Measurements from ENCODE around the gene SMARCAL1. TPM values are rescaled to one million over a fixed set of nuclear protein-coding genes. Genes with fewer than 3 reads are reported as not detected.

Gene SMARCAL1
- total and polyA plus RNA-seq, 9 of the 15 experiments (the other 6 are each of a cell fraction or from before 2014, with no cell fraction given) = 8.2 to 27.9 (median 12.4) TPM

DNA sequence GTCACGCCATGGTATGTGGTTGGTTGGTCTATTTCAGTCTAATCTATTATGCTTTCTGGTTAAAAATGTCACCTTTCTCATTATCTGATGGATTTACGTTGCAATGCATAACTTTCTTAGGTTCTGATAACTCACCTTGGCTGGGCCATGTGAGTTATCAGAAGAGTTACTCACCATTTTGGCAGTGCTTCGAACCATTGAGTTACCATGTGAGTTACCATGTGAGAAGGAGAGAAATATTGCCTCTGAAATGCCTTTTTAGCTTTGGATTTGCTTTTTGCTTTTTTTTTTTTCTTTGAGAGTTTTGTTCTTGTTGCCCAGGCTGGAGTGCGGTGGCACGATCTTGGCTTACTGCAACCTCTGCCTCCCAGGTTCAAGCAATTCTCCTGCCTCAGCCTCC is 1.6 kb downstream of the SMARCAL1 start:
- Histone ChIP-seq H3K79me2 (ENCODE audit: control insufficient read depth, insufficient read depth, low read length) (peaks cover 37% of the 10 kb centered on the region), H3K9me3 (replicated peaks; ENCODE audit: control insufficient read depth, insufficient read depth, low read depth, low read length) (no peaks in the 10 kb centered on the region), H3K4me2 (ENCODE audit: insufficient read depth, low read length) (peak overlapping the region; percentile 64), H3K9me1 (ENCODE audit: control insufficient read depth, insufficient read depth, low read length) (no peaks in the 10 kb centered on the region), H4K20me1 (replicated peaks; ENCODE audit: control insufficient read depth, insufficient read depth, low read length) (no peaks in the 10 kb centered on the region), H3K27me3 (ENCODE audit: control insufficient read depth in 2 of 2, insufficient read depth in 2 of 2, low read length in 2 of 2) (no peaks in the 10 kb centered on the region), H3K4me3 (peak overlapping the region; percentile 85; the same call in 1 of the 2 replicates), H3K4me1 (replicated peaks in 1 of 2; ENCODE audit: control insufficient read depth in 2 of 2, insufficient read depth in 2 of 2, low read length in 2 of 2) (peaks cover 19 to 26% of the 10 kb centered on the region in 2 experiments), H3K27ac (ENCODE audit: extremely low read depth, low read depth, low read length) (peak overlapping the region; percentile 96; the same call in 2 of the 3 replicates), H3K9ac (ENCODE audit: insufficient read depth in 1 of 2, low read depth in 2 of 2, low read length in 2 of 2) (peak overlapping the region in 1 of 2 experiments; percentile 89; a peak in 1 of 4 replicates), H2AFZ (ENCODE audit: low read depth, low read length) (no peak overlapping the region), H3K36me3 (ENCODE audit: control insufficient read depth, insufficient read depth, low read length) (peaks cover 30% of the 10 kb centered on the region)
- intact Hi-C loops (cut with micrococcal nuclease) (no loop called here), in situ Hi-C loops (cut with MboI) (no loop called here)
- DNase-seq (ENCODE audit: extremely low read depth in 1 of 4, low spot score in 3 of 4) (peak in 1 of 4 experiments; percentile 23), FAIRE-seq (no peak), ATAC-seq (no peak)
- 50% methylated on average over 5 of the region's 5 CpGs for WGBS (ENCODE audit: insufficient coverage, low coverage, missing lambda C conversion rate)
- CTCF ChIA-PET (ENCODE audit: low intra/inter-chr PET ratio) = no interaction called here
- BruUV-seq (replicated peaks) = no TSS peak
- POLR2A ChIA-PET = interaction anchor here (0.9 to 1.8 kb wide), 2 partner anchors 11 to 15 kb away, joined by 4 read pairs; no protein-coding TSS in a partner anchor
- TF ChIP-seq, protein P1, sequence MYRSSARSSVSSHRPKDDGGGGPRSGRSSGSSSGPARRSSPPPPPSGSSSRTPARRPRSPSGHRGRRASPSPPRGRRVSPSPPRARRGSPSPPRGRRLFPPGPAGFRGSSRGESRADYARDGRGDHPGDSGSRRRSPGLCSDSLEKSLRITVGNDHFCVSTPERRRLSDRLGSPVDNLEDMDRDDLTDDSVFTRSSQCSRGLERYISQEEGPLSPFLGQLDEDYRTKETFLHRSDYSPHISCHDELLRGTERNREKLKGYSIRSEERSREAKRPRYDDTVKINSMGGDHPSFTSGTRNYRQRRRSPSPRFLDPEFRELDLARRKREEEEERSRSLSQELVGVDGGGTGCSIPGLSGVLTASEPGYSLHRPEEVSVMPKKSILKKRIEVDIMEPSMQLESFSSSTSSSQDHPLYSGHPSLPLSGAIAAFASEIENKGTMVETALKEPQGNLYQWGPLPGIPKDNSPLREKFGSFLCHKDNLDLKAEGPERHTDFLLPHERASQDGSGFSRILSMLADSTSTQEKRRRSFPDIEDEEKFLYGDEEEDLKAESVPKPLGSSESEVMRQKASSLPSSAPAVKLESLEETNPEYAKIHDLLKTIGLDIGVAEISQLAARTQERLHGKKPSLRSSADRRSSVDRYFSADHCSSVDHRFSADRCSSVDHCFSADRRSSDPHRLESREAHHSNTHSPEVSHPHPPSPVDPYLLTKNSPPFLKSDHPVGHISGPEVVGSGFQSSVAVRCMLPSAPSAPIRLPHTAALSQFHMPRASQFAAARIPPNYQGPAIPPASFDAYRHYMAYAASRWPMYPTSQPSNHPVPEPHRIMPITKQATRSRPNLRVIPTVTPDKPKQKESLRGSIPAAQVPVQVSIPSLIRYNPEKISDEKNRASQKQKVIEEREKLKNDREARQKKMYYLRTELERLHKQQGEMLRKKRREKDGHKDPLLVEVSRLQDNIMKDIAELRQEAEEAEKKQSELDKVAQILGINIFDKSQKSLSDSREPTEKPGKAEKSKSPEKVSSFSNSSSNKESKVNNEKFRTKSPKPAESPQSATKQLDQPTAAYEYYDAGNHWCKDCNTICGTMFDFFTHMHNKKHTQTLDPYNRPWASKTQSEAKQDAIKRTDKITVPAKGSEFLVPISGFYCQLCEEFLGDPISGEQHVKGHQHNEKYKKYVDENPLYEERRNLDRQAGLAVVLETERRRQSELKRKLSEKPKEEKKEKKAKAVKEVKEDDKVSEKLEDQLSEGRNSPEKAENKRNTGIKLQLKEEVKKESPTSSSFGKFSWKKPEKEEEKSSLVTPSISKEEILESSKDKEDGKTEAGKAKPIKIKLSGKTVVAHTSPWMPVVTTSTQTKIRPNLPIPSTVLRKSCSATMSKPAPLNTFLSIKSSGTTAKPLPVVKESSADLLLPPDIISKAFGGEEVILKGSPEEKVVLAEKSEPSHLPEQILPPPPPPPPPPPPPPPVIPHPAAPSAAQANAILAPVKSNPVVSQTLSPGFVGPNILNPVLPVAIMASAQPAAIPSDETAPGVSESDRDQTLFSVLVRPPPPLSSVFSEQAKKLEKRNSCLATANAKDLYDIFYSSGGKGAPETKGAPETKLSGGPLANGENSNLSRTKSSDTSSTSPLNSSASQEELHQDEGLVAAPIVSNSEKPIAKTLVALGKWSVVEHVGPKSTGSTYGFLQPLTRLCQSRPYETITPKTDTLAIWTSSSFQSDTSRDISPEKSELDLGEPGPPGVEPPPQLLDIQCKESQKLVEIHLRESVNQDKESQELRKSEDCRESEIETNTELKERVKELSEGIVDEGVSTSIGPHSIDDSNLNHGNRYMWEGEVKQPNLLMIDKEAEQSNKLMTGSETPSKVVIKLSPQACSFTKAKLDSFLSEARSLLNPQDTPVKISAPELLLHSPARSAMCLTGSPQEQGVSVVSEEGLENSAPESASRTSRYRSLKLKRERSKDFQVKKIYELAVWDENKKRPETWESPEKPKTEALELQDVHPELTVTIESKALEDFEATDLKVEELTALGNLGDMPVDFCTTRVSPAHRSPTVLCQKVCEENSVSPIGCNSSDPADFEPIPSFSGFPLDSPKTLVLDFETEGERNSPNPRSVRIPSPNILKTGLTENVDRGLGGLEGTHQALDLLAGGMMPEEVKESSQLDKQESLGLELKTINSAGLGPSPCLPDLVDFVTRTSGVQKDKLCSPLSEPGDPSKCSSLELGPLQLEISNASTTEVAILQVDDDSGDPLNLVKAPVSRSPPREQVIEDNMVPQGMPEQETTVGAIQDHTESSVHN (IDR thresholded peaks at IDR 0.05; ENCODE audit: borderline replicate concordance in 1 of 2, low read depth in 1 of 2) = no peak
- no peak for TF ChIP-seq ZNF354B (CRISPR knock-in tag; IDR thresholded peaks at IDR 0.05)
- no peak for TF ChIP-seq CTCF (IDR thresholded peaks at IDR 0.05 in 2 of 3, conservative IDR thresholded peaks at IDR 0.05 in 1 of 3; ENCODE audit: insufficient read depth in 2 of 3, low read depth in 1 of 3, low read length in 3 of 3)
- TF ChIP-seq POLR2AphosphoS2 (IDR thresholded peaks at IDR 0.05; ENCODE audit: low read length) = no peak
- TF ChIP-seq, protein P2, sequence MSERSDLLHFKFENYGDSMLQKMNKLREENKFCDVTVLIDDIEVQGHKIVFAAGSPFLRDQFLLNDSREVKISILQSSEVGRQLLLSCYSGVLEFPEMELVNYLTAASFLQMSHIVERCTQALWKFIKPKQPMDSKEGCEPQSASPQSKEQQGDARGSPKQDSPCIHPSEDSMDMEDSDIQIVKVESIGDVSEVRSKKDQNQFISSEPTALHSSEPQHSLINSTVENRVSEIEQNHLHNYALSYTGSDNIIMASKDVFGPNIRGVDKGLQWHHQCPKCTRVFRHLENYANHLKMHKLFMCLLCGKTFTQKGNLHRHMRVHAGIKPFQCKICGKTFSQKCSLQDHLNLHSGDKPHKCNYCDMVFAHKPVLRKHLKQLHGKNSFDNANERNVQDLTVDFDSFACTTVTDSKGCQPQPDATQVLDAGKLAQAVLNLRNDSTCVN (CRISPR knock-in tag; IDR thresholded peaks at IDR 0.05) = no peak
- 0 out of 2 replicates have a peak, but pooled peaks have one; percentile 7 for TF ChIP-seq BCOR (IDR thresholded peaks at IDR 0.05)
- no peak for TF ChIP-seq SNRNP70 (optimal IDR thresholded peaks at IDR 0.05; ENCODE audit: low read depth, low read length)
- no peak for TF ChIP-seq POLR2AphosphoS5 (IDR thresholded peaks at IDR 0.05; ENCODE audit: control insufficient read depth, insufficient read depth, low read depth, low read length)
- TF ChIP-seq RNF2 (IDR thresholded peaks at IDR 0.05) = no peak

Measured in K562 (cell line).